Stimulated activated CD8-positive, alpha-beta memory T cell treated with anti-CD3 and anti-CD28 coated beads, Interleukin-15, amount 100 ng/mL, for 48 hours (primary cell): ENCODE results near the gene JAM2.

ENCODE experiments used
- DNase-seq, 2 donors: peaks; one replicate each; pipeline ENCODE4 v3.0.0-alpha.2; 2020; ENCODE audit warnings: low read depth in 2 of 2

The JAM2 gene

DNA sequence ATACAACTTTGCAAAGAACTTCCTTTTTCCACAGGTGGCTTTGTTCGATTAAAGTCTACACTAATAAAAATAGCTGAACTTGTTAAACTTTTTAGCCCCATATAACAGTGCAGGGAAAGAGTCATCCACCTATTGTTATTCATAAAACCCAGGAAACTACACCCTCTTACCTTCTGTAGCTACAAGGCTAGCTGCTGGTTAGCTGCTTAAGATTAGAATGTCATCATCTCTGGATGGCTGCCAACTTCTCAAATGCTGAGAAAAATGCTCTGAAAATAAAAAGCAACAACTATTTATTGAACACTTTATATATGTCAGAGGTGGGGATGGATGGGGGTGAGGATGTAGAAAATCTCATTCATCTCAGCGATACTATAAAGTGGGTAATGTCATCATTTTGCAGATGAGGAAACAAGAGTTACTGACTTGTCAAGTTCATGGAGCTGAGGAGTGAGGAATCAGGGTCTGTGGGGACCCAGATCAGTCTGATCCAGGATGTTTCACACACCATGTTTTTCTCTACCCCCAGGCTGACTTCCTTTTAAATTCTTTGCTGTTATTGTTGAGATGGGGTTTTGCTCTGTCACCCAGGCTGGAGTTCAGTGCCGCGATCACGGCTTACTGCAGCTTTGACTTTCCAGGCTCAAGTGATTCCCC is 78.6 kb downstream of the JAM2 start:
- DNase-seq = no peak

GRCh38 chr21:25721987-25722386 is 82.9 kb downstream of the JAM2 start:
- DNase-seq = no peak

- no peak for DNase-seq
Measured at GRCh38 chr21:25722631-25723030, 83.6 kb downstream of the JAM2 start.

DNA sequence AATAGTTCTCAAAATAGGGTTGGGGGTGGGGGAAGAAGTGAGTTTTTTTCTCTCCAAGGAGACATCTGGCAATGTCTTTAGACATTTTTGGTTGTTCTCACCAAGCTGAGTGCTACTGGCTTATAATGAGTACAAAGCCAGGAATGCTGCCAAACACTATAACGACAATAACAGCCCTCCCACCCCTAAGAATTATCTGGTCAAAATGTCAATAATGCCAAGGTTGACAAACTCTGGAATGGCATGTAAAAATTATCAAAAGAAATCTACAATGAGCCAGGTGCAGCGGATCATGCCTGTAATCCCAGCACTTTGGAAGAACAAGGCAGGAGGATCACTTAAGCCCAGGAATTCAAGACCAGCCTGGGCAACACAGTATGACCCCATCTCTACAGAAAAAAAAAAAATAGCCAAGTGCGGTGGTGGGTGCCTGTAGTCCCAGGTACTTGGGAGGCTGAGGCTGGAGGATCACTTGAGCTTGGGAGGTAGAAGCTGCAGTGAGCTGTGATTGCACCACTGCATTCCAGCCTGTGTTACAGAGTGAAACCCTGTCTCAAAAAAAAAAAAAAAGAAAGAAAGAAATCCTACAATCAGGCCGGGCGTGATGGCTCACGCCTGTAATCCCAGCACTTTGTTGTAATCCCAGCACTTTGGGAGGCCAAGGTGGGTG is 93.2 kb downstream of the JAM2 start:
- no peak for DNase-seq

DNA sequence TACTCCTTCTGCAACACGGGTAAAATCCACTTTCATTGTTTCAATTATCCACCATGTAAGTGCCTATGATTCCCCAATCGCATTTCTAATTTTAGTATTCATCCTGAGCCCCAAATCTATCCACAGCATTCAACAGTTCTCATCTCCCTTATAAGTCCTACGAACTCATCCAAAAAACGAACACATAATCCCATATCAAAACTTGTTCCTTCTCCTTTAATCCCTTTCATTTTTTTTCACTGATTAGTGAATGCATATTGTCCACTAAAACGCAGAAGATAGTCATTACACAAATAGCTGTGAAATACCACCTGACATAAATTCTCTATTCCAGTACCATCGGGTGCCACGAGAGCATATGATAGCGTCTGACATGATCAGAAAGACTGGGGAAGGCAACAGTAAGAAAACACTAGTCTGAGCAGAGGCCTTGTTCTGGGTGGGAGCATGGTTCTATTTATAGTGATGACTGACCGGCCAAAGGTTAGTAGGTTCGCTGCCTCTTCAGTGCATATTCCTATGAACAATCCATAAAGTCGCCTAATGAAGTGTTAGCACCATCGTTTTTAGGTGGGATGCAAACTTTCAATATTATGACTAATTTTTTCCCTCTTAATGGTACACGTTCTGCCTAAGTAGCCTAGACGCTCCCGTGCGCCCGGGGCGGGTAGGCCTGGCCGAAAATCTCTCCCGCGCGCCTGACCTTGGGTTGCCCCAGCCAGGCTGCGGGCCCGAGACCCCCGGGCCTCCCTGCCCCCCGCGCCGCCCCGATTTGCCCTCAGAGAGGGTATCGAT is 95.0 kb downstream of the JAM2 start:
- DNase-seq = no peak

DNA sequence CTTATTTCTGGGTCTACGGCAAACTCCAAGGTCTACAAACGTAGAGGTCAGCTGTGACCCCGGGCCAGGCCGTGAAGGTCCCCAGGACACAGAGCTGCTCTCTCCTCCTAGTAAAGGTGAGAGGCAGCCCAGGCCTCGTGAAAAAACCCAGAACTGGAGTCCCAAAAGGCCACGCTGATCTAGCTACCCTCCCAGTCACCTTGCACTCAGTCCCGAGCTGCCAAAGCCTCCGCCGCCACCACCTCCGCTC is 95.5 kb downstream of the JAM2 start:
- no peak for DNase-seq

DNA sequence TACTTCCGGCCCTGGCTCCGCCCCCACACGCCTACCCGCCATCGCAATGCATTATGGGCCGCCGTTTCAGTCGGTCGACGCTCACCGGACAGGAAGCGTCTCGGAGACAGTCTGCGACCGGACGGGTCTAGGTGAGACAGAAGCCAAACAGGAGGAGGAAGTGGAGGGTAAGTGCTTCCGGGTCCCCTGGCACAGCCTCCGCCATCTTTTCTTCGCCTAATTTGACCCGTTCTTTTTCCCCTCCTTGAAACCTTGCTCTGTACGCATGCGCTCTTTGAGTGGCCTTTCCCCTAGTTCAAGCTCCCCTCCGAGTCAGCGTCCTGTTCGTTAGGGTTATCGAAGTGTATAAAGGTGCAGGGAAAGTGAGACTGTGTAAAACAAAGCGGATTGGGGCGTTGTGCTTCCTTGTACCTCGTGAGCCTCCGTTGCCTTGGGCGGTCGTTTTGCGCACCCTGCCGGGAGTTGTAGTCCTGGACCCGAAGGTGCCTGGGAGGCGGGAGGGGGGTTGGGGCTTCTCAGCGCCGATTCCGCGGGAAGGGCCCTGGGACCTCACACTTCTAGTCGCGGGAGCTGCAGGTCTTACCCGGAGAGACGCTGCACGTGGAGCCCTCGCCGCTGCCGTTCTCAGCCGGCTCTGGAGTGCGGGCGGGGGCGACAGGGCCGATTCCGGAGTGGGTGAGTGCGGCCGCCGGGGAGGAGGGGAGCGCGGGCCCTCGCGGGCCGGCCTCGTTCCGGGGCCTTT is 96.0 kb downstream of the JAM2 start, which contains the start of the genes ATP5PF and GABPA:
Gene ATP5PF (minus strand): TSS at position 1 of the 742 bp plus-strand sequence. CDS start 5,110 bp downstream, outside the sequence.
Gene GABPA (plus strand): TSS at position 69 of the 742 bp plus-strand sequence. CDS start 6,627 bp downstream, outside the sequence.
- DNase-seq = peak; percentile 94 to 96

GRCh38 chr21:25735646-25736597 is 96.9 kb downstream of the JAM2 start:
- DNase-seq = peak; percentile 63 to 66

- no peak for DNase-seq
Measured at GRCh38 chr21:25737421-25737820, 98.4 kb downstream of the JAM2 start.

DNA sequence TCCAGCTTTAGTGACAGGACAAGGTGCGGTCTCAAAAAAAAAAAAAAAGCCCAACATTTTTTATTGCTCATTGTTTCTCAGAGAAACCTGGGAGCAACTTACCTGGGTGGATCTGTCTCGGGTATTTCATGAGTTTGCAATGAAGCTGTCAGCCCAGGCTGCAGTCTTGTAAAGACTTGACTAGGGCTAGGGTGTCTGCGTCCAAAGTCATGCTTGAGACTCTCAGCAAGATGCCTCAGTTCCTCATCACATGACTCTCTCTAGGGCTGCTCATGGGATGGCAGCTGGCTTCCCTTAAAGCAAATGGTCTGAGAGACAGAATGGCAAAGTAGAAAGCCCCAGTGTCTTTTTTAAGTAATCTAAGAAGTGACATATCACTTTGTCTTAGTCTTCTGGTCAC is 103.8 kb downstream of the JAM2 start:
- DNase-seq = no peak

DNA sequence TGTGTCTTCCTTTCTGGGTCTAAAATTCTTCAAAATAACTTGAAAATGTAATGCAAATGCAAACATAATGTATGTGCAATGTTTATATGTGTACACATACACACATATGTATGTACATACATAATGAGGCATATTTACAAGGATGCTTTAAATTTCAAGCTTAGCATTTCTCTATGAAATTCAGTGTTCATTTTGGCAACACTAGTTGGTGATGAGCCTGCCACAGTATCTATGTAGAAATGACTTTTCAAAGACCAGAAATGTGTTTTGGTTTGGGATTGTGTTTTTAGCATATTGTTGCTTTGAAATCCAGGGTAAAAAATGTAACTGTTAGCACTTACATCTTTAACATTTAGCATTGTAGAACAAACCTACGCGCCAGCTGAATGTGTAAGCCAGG is 105.8 kb downstream of the JAM2 start:
- DNase-seq = no peak

DNA sequence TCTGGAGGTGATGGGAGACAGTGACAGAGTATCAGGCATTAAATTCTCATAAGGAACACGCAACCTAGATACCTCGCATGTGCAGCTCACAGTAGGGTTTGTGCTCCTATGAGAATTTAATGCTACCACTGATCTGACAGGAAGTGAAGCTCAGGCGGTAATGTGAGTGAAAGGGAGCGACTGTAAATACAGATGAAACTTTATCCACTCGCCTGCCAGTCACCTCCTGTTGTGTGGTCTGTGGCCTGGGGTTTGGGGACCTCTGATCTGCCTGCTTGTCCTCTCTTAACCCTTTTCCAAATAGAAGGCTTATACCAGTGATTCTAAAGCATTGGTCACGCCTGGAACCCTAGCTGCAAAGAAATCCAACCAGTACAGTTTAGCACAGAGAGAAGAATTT is 111.0 kb downstream of the JAM2 start:
- DNase-seq = no peak

DNA sequence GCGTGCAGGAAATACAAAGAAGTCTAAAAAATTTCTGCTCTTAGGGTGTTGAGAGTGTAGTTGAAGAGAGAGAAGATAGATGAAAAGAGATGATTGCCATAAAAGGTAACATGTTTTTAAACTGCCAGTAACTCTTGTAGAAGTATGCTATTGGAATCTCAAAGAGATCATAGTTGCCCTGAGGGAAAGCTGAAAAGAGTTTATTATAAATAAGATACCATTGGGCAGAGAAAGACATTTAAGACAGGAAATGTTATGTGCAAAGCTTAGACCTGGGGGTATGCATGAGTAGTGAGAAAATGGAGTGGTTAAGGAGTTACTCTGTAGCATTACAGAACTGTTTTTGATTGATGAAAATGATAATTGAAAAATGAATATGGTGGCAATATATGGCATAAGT is 113.4 kb downstream of the JAM2 start:
- no peak for DNase-seq

GRCh38 chr21:25756190-25756932 is 117.3 kb downstream of the JAM2 start:
- no peak for DNase-seq

GRCh38 chr21:25757531-25757930 is 118.5 kb downstream of the JAM2 start:
- DNase-seq = no peak

- DNase-seq = no peak
Measured at GRCh38 chr21:25759573-25759972, 120.5 kb downstream of the JAM2 start.

DNA sequence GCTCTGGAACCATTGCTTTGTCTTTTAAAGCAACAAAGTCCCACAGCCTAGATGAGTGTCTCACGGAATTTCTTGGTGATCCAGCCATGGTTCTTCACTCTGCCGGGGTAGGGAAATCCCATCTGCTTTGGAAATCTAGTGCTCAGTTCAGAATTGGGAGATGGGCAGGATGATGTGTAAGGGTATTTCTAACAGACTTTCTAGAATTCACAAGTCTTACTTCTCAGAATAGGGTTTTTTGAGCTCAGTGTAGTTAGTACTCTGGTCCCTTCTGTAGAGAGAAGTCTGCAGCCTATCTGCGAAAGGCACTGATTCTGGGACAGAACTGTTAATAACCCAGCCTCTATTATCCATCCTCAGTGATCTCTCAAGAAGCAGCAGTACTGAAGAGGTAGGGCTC is 121.0 kb downstream of the JAM2 start:
- DNase-seq = no peak

GRCh38 chr21:25760677-25761076 is 121.6 kb downstream of the JAM2 start:
- DNase-seq = no peak

DNA sequence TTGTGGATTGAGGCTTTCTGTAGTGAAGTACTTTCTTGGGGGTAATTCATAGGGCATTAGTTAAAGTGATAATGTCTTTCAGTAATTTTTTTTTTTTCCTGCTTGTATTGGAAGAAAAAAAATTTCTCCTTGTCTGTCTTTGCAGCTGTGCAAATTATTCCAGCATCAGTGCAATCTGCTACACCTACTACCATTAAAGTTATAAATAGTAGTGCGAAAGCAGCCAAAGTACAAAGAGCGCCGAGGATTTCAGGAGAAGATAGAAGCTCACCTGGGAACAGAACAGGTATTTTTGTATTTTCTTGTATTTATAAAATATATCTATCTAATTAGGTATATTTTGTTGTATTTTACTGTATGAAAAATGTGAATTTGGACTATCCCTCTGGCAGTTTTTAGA is 125.0 kb downstream of the JAM2 start:
- DNase-seq = no peak
